ENCODE data around the gene DDRGK1. TPM values are rescaled to one million over a fixed set of nuclear protein-coding genes. Genes with fewer than 3 reads are reported as not detected.

DDRGK1 gene
- polyA plus RNA-seq (ENCODE audit: insufficient read length), result 30.3 TPM

- DNase-seq (ENCODE audit: low read depth), result peak; percentile 41
Measured at GRCh38 chr20:3204124-3204794, at the start of gene DDRGK1. Gene DDRGK1 (minus strand): TSS chr20:3204682. CDS start chr20:3204627, 55 bp downstream.

DNA sequence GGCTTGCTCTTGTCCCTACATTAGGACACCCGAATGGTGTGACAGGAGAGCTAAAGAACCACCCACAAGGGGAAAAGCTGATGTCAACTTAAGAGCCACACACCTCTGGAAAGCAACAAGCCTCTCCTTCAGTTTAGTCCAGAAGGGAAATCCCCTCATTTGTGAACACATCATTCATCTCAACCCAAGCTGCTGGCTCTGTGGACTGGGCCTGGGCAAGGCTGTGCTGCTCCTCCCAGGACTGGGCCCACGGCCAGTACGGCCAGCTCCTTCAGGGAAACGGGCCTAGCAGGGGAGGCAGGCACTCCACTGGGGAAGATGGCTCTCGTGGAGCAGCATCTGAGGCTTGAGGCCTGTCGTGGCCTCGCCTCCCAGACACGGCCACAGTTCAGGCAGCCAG lies 47.3 kb upstream of the DDRGK1 start:
- DNase-seq (ENCODE audit: low read depth), result no peak

- DNase-seq (ENCODE audit: low read depth), result no peak
Measured at GRCh38 chr20:3250091-3250504, 45.6 kb upstream of the DDRGK1 start.

DNA sequence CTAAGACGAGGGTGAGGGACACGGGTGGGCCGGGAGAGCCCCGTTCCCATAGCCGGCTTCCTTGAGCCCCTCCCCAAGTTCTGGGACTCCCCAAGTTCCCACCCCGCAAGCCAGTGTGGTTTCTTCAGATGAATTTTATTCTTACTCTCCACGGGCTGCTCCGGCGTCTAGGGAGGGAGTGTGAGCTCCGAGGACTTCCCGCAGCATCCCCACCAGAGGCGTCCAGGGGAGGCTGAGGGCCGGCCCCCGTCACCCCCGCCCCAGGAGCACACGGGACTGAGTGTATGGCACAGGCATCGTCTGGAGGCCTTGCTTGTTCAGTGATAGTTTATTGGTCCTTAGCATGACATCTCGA lies 44.5 kb upstream of the DDRGK1 start:
- no peak for DNase-seq (ENCODE audit: low read depth)

GRCh38 chr20:3248167-3248992 lies 43.9 kb upstream of the DDRGK1 start:
- DNase-seq (ENCODE audit: low read depth), result peak; percentile 19

DNA sequence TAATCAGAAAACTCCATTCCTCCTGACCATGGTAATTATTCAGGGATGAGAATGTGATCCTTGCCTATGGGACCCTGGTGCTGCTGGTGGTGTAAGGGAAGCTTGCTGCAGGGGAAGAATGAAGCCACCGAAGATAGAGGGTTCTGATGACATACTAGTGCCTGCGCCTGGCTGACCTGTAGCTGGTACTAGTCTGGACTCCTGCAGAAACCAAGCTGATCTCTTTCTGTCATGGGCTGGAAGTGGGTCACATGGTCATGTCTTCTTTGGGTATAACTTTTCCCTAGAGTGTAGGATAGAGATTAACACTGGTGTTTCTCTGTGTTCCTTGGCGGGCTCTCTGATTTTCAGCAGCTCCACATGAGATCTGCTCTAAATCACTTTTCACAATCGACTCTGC lies 43.2 kb upstream of the DDRGK1 start:
- DNase-seq (ENCODE audit: low read depth), result no peak

- no peak for DNase-seq (ENCODE audit: low read depth)
Measured at GRCh38 chr20:3246682-3247081, 42.2 kb upstream of the DDRGK1 start.

GRCh38 chr20:3245711-3246110 lies 41.2 kb upstream of the DDRGK1 start:
- no peak for DNase-seq (ENCODE audit: low read depth)

GRCh38 chr20:3245156-3245555 lies 40.7 kb upstream of the DDRGK1 start:
- no peak for DNase-seq (ENCODE audit: low read depth)

DNA sequence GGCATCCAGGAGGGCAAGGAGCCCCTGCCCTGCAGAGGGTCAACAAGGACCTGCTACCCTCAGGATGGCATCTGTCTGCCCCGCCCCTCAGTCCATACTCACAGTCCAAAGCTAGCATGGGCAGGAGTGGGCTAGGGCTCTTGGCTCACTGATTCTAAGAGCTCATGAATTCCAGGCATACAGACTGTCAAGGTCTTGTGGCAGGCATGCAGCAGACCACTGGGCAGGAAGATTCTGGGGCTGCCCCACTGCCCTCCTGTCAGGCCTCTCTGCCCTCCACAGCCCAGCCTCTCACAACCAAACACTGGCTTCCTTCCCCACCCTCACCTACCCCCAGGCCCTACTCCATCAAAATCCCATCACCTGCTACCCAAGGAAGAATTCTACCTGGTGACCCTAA lies 40.1 kb upstream of the DDRGK1 start:
- no peak for DNase-seq (ENCODE audit: low read depth)

GRCh38 chr20:3243718-3244358 lies 39.4 kb upstream of the DDRGK1 start:
- DNase-seq (ENCODE audit: low read depth), result no peak

DNA sequence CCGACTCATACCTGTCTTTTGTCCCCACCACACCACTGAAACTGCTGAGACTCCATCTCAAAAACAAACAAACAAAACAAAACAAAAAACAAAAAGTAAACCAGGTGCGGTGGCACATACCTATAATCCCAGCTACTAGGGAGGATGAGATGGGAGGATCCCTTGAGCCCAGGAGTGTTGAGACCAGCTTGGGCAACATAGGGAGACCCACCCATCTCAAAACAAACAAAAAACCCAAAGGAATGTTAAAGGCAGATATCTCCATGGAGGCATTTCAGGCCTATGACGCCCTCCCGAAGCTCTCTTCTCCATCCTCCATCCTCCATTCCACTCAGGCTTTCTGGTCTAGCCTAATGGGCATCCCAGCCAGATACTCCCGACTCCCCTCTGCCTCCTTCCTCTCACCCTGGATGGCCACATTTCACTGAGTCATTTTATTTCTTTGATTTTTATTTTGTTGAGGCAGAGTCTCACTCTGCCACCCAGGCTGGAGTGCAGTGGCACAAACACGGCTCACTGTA lies 37.8 kb upstream of the DDRGK1 start:
- DNase-seq (ENCODE audit: low read depth), result no peak

- DNase-seq (ENCODE audit: low read depth), result no peak
Measured at GRCh38 chr20:3240776-3241363, 36.4 kb upstream of the DDRGK1 start.

DNA sequence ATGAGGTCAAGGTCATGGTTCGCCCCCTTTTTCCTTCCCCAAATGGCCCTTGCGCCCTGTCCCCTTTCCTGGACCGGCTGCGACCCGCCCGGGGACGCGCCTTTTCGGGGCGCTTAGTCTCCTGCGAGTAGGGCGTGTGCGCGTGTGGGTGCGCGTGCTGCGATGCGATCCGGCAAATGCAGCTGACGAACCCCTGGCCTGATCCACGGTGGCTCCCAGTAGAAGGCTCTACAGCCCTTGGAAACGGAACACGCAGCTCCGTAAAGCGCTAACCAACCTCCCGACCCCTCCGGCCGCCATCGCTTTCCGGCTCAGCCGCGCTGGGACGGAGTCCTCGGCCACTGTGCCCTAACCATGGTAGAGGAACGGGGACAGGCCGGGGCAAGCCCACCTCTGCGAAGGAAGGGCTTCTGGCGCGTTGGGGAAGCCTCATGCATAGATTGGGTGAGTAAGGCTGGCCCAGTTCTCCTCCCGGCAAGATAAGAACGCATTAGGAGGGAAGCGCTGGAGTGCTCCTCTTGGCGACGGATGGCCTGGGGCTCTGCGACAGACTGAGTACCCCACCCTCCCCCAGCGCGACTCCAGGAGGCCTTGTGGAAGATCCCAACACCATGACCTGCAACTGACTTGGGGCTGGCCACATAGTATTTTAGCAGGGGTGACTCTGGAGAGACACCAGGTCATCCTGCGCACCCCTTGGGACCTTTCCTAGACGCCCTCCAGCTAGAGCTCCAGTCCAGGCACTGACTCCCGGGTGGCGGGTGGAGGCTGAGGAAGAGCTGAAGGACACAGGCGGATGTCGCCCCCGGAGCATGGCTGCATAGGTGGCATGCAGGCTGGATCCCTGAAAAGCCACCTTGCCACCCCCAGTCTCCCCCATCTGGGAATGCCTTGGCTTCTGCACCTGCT lies 35.6 kb upstream of the DDRGK1 start:
- DNase-seq (ENCODE audit: low read depth), result no peak

- DNase-seq (ENCODE audit: low read depth), result no peak
Measured at GRCh38 chr20:3239026-3239866, 34.8 kb upstream of the DDRGK1 start, which contains the start of gene SLC4A11. Gene SLC4A11 (minus strand): TSS chr20:3239190. CDS start chr20:3239137, 53 bp downstream.

DNA sequence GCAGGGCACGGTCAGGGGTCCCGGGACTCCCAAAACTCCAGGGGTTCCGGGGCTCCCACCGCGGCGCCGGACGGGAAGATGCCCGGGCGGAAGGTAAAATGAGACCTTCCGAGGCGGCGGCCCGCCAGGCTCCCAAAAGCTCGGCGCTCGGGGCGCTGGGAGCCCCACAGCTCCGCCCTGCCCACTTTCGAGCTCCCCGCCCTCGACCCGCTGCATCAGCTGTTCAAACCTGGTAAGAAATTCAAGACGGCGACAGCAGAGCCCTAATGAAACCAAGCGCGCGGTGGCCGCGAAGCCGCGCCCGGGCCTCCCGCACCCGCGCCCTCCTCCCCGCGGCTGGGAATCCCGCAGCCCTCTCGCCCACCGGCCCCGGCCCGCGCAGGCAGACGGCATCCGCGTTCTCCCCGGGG lies 34.1 kb upstream of the DDRGK1 start:
- DNase-seq (ENCODE audit: low read depth), result no peak

DNA sequence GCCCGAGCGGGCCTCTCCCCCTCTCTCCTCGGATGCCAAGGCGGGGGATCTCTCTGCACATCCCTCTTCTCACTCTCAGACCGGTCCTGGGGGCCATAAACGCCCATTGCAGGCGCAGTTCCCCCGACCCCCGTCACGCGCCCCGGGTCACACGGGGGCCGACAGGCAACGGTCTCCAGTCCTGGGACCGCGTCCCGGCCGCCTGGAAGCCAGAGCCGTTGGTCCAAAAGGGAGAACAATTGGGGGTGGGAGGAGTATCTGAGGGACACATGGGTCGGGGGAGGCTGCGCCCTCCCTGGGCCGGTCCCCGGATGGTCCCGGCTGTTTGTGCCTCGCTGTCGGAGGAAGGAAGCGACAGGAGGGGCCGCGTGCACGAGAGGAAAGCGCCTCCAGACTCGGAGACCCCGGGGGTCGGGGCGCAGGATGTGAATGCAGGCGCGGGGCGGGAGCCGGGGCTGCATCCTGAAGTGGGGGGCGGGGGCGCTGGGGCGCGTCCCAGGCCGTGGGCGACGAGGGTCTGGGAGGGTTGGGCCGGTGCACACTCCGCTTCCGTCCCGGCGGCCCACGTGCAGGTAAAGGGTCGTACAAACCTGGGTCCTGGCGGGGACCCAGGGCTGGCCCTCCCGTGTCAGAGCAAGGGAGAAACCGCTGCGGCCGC lies 33.6 kb upstream of the DDRGK1 start:
- DNase-seq (ENCODE audit: low read depth), result no peak

DNA sequence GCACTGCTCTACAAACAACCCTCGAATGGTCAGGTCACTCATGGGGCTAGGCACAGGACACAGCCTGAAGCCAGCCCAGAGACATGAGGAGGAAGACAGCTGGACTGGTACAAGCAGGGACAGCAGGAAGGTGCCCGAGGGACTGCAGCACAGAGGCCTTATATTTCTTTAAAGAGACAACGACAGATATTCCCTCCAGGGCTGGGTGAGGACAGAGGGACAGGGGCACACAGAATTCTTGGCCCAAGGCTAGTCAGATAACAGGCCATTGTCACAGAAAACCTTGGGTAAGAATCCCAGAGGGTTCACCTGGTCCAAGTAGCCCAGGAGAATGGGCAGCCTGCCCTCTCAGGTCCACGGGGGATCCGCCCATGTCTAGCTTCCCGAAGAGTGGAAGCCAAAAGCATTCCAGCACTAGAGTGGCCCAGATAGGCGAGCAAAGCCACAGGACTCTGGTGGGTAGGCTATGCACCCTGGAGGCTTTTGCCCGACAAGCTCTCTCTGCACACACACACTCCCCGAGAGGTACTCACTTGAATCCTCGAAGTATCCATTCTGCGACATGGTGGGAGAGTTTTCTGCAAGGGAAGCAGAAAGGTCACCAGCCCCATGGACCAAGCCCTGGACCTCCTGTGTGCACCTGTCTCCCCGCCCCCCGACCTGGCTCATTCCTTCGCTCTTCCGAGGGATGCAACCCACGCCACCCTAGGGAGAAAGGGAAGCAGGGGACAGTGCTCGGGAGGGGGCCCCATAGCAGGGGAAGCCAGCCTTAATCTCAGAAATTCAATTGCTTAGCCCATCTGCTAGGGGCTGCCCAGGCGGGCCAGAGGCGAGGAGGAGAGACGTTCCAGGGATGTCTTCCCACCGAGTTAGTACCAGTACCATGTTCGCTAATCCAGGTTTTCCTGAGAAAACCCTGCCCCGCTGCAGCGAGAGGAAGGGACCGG lies 32.8 kb upstream of the DDRGK1 start:
- no peak for DNase-seq (ENCODE audit: low read depth)

Measured in forelimb muscle (tissue), 1 donor.